WTC11 (cell line): Measurements from ENCODE around the gene CALML3. TPM values are rescaled to one million over a fixed set of nuclear protein-coding genes. Genes with fewer than 3 reads are reported as not detected.

ENCODE experiments used
- ATAC-seq: fragments of 200-7000 bp; cut with Tn5 transposase; 2 replicates; pipeline ENCODE4 v1.10.0; 2021; ENCODE audit warnings: mild to moderate bottlenecking, moderate library complexity
- CTCF ChIA-PET: fragments of 300-600 bp; sonication (Branson Sonifier 250); formaldehyde crosslinking; loops from one replicate; lab custom pipeline; 2021; ENCODE audit warnings: antibody characterized with exemption; lab: Charles Lee
- POLR2A ChIA-PET: fragments of 350-600 bp; sonication (Branson Sonifier 250); formaldehyde crosslinking; loops from one replicate; lab custom pipeline; 2021; ENCODE audit warnings: antibody characterized with exemption; lab: Charles Lee
- DNase-seq: peaks from one replicate; pipeline ENCODE4 v3.0.0; 2021; ENCODE audit warnings: low spot score
- H3K27ac Mint-ChIP-seq: 2 replicates; pipeline ENCODE4 v1.8.0; 2021; ENCODE audit warnings: mixed read lengths
- H3K27me3 Mint-ChIP-seq: 2 replicates; pipeline ENCODE4 v1.8.0; 2021; ENCODE audit warnings: low read depth, mild to moderate bottlenecking, moderate library complexity, mixed read lengths
- H3K36me3 Mint-ChIP-seq: 2 replicates; pipeline ENCODE4 v1.8.0; 2021; ENCODE audit warnings: mixed read lengths
- H3K4me1 Mint-ChIP-seq: 2 replicates; pipeline ENCODE4 v1.8.0; 2022; ENCODE audit warnings: mixed read lengths
- H3K4me3 Mint-ChIP-seq: 2 replicates; pipeline ENCODE4 v1.8.0; 2021; ENCODE audit warnings: mild to moderate bottlenecking, moderate library complexity, mixed read lengths
- H3K9me3 Mint-ChIP-seq: 2 replicates; pipeline ENCODE4 v1.8.0; 2021; ENCODE audit warnings: mixed read lengths
- ATF1 ChIP-seq: sonication (generic); formaldehyde crosslinking; IDR thresholded peaks from 2 replicates; pipeline ENCODE4 v1.8.1; 2023; ENCODE audit warnings: mild to moderate bottlenecking, moderate library complexity, missing genetic modification reagents
- ESRRA ChIP-seq: sonication (generic); formaldehyde crosslinking; IDR thresholded peaks from 2 replicates; pipeline ENCODE4 v1.8.1; 2022; ENCODE audit warnings: mild to moderate bottlenecking, missing genetic modification reagents, borderline replicate concordance
- MYBL2 ChIP-seq: sonication (generic); formaldehyde crosslinking; IDR thresholded peaks from 2 replicates; pipeline ENCODE4 v1.8.1; 2023; ENCODE audit warnings: mild to moderate bottlenecking, moderate library complexity, missing genetic modification reagents
- OVOL2 ChIP-seq: fragments of 250-450 bp; sonication (Bioruptor Pico); IDR thresholded peaks from 2 replicates; pipeline ENCODE4 v1.9.0; 2021; ENCODE audit warnings: mild to moderate bottlenecking, borderline replicate concordance
- SMAD3 ChIP-seq: sonication (generic); formaldehyde crosslinking; IDR thresholded peaks from 2 replicates; pipeline ENCODE4 v1.8.0; 2022; ENCODE audit warnings: missing genetic modification reagents, mild to moderate bottlenecking, borderline replicate concordance
- SP1 ChIP-seq: sonication (generic); formaldehyde crosslinking; conservative IDR thresholded peaks from 2 replicates; pipeline ENCODE4 v1.8.1; 2022; ENCODE audit warnings: missing genetic modification reagents
- ZNF416 ChIP-seq: fragments of 250-450 bp; sonication (Bioruptor Pico); IDR thresholded peaks from 2 replicates; pipeline ENCODE4 v1.9.0; 2021; ENCODE audit warnings: mild to moderate bottlenecking, inconsistent platforms
- total RNA-seq: library from RNA; stranded (reverse); gene quantifications from 3 replicates; pipeline ENCODE4 v1.2.3, GENCODE V29; 2021
- TF ChIP-seq, protein P1 (sequence below): sonication (generic); formaldehyde crosslinking; IDR thresholded peaks from 2 replicates; pipeline ENCODE4 v1.8.1; 2022; ENCODE audit warnings: mild to moderate bottlenecking, missing genetic modification reagents, moderate library complexity, borderline replicate concordance
- TF ChIP-seq, protein P2 (sequence below): sonication (generic); formaldehyde crosslinking; IDR thresholded peaks from 2 replicates; pipeline ENCODE4 v1.8.1; 2023; ENCODE audit warnings: mild to moderate bottlenecking, moderate library complexity, missing genetic modification reagents
- TF ChIP-seq, protein P3 (sequence below): fragments of 250-450 bp; sonication (Bioruptor Pico); IDR thresholded peaks from 2 replicates; pipeline ENCODE4 v1.9.0; 2021; ENCODE audit warnings: mild to moderate bottlenecking, borderline replicate concordance
- TF ChIP-seq, protein P4 (sequence below): sonication (generic); formaldehyde crosslinking; IDR thresholded peaks from 2 replicates; pipeline ENCODE4 v1.8.0; 2023; ENCODE audit warnings: missing genetic modification reagents
- TF ChIP-seq, protein P5 (sequence below): sonication (generic); formaldehyde crosslinking; IDR thresholded peaks from 2 replicates; pipeline ENCODE4 v1.8.0; 2022; ENCODE audit warnings: missing genetic modification reagents
- TF ChIP-seq, protein P6 (sequence below): sonication (generic); formaldehyde crosslinking; IDR thresholded peaks from 2 replicates; pipeline ENCODE4 v1.8.0; 2023; ENCODE audit warnings: missing genetic modification reagents, mild to moderate bottlenecking, borderline replicate concordance
- TF ChIP-seq, protein P7 (sequence below): sonication (generic); formaldehyde crosslinking; IDR thresholded peaks from 2 replicates; pipeline ENCODE4 v1.8.1; 2022; ENCODE audit warnings: missing genetic modification reagents, borderline replicate concordance

Gene CALML3
- total RNA-seq, 1 experiment from 2014 or later, result not detected

DNA sequence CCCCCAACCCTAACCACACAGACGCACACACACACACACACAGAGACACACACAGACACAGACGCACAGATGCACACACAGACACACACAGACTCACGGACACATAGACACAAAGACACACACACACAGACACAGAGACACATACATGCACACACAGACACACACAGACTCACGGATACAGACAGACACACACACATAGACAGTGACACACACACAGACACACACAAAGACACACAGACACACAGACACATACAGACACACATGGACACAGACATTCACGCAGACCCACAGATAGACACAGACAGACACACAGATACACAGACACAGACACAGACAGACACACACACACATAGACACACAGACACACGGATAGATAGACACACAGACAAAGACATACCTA is 27.5 kb upstream of the CALML3 start:
- H3K27ac Mint-ChIP-seq, result no peak overlapping the region
- peaks cover 7% of the 10 kb centered on the region for H3K36me3 Mint-ChIP-seq
- no peaks in the 10 kb centered on the region for H3K27me3 Mint-ChIP-seq
- no peak overlapping the region for H3K4me3 Mint-ChIP-seq
- DNase-seq (no peak), ATAC-seq (no peak)
- TF ChIP-seq SMAD3 (no peak), ATF1 (CRISPR knock-in tag) (no peak)
- TF ChIP-seq, protein P1, sequence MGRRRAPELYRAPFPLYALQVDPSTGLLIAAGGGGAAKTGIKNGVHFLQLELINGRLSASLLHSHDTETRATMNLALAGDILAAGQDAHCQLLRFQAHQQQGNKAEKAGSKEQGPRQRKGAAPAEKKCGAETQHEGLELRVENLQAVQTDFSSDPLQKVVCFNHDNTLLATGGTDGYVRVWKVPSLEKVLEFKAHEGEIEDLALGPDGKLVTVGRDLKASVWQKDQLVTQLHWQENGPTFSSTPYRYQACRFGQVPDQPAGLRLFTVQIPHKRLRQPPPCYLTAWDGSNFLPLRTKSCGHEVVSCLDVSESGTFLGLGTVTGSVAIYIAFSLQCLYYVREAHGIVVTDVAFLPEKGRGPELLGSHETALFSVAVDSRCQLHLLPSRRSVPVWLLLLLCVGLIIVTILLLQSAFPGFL (CRISPR knock-in tag), result no peak
- 0 out of 2 replicates have a peak, but pooled peaks cover 5% of the 10 kb centered on the region for H3K4me1 Mint-ChIP-seq
- H3K9me3 Mint-ChIP-seq, result peaks cover 7% of the 10 kb centered on the region
- POLR2A ChIA-PET, result no interaction called here
- CTCF ChIA-PET, result no interaction called here

DNA sequence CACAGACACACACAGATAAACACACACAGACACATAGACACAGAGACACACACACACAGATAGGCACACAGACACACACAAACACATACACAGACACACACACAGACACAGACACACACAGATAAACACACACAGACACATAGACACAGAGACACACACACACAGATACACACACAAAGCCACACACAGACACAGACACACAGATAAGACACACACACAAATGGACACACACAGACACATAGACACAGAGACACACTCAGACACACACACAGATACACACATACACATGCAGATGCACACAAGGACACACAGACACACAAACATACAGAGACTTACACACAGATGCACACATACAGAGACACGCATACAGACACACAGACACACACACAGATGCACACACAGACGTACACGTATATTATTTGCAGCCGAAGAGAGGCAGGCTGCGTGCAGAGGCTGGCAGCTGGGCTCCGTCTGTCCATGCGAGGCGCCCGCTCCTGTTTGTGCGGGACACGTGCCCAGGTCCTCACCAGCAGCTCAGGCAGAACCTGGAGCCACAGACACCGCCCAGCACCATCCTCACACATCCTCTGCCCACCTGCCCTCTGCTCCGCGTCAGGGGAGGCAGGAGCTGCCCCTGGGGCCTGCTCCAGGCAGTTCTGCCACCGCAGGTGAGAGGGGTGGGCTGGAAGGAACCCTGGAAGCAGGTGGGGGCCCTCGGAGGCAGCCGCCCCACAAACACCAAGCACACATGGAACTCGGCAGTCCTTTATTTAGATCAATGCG is 26.6 kb upstream of the CALML3 start:
- peaks cover 8% of the 10 kb centered on the region for H3K4me1 Mint-ChIP-seq
- DNase-seq (no peak), ATAC-seq (no peak; the same call in 1 of the 2 replicates)
- no peak overlapping the region for H3K4me3 Mint-ChIP-seq
- CTCF ChIA-PET, result interaction anchor here (1.6 kb wide), 1 partner anchor 124 kb away, joined by 5 read pairs; no protein-coding TSS in a partner anchor
- no peak overlapping the region for H3K27ac Mint-ChIP-seq
- POLR2A ChIA-PET, result interaction anchor here (0.9 kb wide), 1 partner anchor 57 kb away, joined by 5 read pairs; no protein-coding TSS in a partner anchor
- H3K27me3 Mint-ChIP-seq, result no peaks in the 10 kb centered on the region
- no peaks in the 10 kb centered on the region for H3K9me3 Mint-ChIP-seq
- no peaks in the 10 kb centered on the region for H3K36me3 Mint-ChIP-seq
- TF ChIP-seq, protein P2, sequence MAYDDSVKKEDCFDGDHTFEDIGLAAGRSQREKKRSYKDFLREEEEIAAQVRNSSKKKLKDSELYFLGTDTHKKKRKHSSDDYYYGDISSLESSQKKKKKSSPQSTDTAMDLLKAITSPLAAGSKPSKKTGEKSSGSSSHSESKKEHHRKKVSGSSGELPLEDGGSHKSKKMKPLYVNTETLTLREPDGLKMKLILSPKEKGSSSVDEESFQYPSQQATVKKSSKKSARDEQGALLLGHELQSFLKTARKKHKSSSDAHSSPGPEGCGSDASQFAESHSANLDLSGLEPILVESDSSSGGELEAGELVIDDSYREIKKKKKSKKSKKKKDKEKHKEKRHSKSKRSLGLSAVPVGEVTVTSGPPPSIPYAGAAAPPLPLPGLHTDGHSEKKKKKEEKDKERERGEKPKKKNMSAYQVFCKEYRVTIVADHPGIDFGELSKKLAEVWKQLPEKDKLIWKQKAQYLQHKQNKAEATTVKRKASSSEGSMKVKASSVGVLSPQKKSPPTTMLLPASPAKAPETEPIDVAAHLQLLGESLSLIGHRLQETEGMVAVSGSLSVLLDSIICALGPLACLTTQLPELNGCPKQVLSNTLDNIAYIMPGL, result no peak
- TF ChIP-seq, protein P3, sequence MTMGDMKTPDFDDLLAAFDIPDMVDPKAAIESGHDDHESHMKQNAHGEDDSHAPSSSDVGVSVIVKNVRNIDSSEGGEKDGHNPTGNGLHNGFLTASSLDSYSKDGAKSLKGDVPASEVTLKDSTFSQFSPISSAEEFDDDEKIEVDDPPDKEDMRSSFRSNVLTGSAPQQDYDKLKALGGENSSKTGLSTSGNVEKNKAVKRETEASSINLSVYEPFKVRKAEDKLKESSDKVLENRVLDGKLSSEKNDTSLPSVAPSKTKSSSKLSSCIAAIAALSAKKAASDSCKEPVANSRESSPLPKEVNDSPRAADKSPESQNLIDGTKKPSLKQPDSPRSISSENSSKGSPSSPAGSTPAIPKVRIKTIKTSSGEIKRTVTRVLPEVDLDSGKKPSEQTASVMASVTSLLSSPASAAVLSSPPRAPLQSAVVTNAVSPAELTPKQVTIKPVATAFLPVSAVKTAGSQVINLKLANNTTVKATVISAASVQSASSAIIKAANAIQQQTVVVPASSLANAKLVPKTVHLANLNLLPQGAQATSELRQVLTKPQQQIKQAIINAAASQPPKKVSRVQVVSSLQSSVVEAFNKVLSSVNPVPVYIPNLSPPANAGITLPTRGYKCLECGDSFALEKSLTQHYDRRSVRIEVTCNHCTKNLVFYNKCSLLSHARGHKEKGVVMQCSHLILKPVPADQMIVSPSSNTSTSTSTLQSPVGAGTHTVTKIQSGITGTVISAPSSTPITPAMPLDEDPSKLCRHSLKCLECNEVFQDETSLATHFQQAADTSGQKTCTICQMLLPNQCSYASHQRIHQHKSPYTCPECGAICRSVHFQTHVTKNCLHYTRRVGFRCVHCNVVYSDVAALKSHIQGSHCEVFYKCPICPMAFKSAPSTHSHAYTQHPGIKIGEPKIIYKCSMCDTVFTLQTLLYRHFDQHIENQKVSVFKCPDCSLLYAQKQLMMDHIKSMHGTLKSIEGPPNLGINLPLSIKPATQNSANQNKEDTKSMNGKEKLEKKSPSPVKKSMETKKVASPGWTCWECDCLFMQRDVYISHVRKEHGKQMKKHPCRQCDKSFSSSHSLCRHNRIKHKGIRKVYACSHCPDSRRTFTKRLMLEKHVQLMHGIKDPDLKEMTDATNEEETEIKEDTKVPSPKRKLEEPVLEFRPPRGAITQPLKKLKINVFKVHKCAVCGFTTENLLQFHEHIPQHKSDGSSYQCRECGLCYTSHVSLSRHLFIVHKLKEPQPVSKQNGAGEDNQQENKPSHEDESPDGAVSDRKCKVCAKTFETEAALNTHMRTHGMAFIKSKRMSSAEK (CRISPR knock-in tag), result no peak
- no peak for TF ChIP-seq MYBL2
- no peak for TF ChIP-seq OVOL2
- TF ChIP-seq, protein P4, sequence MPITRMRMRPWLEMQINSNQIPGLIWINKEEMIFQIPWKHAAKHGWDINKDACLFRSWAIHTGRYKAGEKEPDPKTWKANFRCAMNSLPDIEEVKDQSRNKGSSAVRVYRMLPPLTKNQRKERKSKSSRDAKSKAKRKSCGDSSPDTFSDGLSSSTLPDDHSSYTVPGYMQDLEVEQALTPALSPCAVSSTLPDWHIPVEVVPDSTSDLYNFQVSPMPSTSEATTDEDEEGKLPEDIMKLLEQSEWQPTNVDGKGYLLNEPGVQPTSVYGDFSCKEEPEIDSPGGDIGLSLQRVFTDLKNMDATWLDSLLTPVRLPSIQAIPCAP (CRISPR knock-in tag), result no peak
- no peak for TF ChIP-seq ZNF416
- no peak for TF ChIP-seq ESRRA (CRISPR knock-in tag)
- no peak for TF ChIP-seq SP1 (CRISPR knock-in tag)
- TF ChIP-seq, protein P5, sequence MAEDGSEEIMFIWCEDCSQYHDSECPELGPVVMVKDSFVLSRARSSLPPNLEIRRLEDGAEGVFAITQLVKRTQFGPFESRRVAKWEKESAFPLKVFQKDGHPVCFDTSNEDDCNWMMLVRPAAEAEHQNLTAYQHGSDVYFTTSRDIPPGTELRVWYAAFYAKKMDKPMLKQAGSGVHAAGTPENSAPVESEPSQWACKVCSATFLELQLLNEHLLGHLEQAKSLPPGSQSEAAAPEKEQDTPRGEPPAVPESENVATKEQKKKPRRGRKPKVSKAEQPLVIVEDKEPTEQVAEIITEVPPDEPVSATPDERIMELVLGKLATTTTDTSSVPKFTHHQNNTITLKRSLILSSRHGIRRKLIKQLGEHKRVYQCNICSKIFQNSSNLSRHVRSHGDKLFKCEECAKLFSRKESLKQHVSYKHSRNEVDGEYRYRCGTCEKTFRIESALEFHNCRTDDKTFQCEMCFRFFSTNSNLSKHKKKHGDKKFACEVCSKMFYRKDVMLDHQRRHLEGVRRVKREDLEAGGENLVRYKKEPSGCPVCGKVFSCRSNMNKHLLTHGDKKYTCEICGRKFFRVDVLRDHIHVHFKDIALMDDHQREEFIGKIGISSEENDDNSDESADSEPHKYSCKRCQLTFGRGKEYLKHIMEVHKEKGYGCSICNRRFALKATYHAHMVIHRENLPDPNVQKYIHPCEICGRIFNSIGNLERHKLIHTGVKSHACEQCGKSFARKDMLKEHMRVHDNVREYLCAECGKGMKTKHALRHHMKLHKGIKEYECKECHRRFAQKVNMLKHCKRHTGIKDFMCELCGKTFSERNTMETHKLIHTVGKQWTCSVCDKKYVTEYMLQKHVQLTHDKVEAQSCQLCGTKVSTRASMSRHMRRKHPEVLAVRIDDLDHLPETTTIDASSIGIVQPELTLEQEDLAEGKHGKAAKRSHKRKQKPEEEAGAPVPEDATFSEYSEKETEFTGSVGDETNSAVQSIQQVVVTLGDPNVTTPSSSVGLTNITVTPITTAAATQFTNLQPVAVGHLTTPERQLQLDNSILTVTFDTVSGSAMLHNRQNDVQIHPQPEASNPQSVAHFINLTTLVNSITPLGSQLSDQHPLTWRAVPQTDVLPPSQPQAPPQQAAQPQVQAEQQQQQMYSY (CRISPR knock-in tag), result no peak
- TF ChIP-seq, protein P6, sequence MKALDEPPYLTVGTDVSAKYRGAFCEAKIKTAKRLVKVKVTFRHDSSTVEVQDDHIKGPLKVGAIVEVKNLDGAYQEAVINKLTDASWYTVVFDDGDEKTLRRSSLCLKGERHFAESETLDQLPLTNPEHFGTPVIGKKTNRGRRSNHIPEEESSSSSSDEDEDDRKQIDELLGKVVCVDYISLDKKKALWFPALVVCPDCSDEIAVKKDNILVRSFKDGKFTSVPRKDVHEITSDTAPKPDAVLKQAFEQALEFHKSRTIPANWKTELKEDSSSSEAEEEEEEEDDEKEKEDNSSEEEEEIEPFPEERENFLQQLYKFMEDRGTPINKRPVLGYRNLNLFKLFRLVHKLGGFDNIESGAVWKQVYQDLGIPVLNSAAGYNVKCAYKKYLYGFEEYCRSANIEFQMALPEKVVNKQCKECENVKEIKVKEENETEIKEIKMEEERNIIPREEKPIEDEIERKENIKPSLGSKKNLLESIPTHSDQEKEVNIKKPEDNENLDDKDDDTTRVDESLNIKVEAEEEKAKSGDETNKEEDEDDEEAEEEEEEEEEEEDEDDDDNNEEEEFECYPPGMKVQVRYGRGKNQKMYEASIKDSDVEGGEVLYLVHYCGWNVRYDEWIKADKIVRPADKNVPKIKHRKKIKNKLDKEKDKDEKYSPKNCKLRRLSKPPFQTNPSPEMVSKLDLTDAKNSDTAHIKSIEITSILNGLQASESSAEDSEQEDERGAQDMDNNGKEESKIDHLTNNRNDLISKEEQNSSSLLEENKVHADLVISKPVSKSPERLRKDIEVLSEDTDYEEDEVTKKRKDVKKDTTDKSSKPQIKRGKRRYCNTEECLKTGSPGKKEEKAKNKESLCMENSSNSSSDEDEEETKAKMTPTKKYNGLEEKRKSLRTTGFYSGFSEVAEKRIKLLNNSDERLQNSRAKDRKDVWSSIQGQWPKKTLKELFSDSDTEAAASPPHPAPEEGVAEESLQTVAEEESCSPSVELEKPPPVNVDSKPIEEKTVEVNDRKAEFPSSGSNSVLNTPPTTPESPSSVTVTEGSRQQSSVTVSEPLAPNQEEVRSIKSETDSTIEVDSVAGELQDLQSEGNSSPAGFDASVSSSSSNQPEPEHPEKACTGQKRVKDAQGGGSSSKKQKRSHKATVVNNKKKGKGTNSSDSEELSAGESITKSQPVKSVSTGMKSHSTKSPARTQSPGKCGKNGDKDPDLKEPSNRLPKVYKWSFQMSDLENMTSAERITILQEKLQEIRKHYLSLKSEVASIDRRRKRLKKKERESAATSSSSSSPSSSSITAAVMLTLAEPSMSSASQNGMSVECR (CRISPR knock-in tag), result no peak
- TF ChIP-seq, protein P7, sequence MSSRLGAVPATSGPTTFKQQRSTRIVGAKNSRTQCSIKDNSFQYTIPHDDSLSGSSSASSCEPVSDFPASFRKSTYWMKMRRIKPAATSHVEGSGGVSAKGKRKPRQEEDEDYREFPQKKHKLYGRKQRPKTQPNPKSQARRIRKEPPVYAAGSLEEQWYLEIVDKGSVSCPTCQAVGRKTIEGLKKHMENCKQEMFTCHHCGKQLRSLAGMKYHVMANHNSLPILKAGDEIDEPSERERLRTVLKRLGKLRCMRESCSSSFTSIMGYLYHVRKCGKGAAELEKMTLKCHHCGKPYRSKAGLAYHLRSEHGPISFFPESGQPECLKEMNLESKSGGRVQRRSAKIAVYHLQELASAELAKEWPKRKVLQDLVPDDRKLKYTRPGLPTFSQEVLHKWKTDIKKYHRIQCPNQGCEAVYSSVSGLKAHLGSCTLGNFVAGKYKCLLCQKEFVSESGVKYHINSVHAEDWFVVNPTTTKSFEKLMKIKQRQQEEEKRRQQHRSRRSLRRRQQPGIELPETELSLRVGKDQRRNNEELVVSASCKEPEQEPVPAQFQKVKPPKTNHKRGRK (CRISPR knock-in tag), result no peak
